ENCODE data around the gene GOLGA5.
"Not testable (repeated sequence)": the region's sequence is repeated elsewhere in the genome, so short reads cannot be mapped to it uniquely, and the experiment has no call there.

GOLGA5 gene

DNA sequence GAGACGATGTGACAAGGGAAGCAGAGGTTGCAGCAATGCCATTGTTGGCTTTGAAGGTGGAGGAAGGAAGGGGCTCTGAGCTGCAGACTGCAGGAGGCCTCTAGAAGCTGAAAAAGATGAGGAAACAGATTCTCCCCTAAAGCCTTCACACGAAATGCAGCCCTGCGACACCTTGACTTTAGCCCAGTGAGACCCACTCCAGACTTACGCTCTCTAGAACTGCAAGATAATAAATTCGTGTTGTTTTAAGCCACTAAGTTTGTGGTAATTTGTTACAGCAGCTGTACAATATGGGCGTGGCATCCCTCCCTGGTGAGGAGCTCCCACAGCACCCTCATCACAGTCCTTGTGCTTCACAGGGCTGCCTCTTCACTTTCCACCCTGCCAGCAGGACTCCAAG, 53.2 kb downstream of the GOLGA5 start:
- H3K27ac ChIP-seq = no peak overlapping the region
- TF ChIP-seq, protein P1, sequence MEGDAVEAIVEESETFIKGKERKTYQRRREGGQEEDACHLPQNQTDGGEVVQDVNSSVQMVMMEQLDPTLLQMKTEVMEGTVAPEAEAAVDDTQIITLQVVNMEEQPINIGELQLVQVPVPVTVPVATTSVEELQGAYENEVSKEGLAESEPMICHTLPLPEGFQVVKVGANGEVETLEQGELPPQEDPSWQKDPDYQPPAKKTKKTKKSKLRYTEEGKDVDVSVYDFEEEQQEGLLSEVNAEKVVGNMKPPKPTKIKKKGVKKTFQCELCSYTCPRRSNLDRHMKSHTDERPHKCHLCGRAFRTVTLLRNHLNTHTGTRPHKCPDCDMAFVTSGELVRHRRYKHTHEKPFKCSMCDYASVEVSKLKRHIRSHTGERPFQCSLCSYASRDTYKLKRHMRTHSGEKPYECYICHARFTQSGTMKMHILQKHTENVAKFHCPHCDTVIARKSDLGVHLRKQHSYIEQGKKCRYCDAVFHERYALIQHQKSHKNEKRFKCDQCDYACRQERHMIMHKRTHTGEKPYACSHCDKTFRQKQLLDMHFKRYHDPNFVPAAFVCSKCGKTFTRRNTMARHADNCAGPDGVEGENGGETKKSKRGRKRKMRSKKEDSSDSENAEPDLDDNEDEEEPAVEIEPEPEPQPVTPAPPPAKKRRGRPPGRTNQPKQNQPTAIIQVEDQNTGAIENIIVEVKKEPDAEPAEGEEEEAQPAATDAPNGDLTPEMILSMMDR (conservative IDR thresholded peaks at IDR 0.05) = no peak
- TF ChIP-seq ZFX (IDR thresholded peaks at IDR 0.05) = no peak

DNA sequence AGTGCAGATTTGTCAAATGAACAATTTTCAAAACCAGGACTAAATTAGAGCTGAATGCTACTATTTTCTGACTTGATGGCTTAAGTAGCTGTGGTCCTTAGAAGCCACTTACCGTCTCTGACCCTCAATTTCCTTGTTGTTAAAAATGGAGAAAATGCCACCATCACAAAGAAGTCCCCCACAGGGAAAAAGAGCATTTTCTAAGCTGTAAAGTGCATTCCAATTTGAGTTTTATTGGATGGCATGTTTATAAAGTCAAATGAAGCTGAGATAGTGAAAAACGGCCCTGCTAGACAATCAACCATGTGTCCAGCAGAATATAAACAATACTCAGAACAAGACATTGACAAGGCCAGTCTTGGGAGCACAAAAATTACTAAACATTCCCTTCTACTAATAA, 53.6 kb downstream of the GOLGA5 start:
- no peak overlapping the region for H3K27ac ChIP-seq
- TF ChIP-seq, protein P1 (conservative IDR thresholded peaks at IDR 0.05) = no peak

DNA sequence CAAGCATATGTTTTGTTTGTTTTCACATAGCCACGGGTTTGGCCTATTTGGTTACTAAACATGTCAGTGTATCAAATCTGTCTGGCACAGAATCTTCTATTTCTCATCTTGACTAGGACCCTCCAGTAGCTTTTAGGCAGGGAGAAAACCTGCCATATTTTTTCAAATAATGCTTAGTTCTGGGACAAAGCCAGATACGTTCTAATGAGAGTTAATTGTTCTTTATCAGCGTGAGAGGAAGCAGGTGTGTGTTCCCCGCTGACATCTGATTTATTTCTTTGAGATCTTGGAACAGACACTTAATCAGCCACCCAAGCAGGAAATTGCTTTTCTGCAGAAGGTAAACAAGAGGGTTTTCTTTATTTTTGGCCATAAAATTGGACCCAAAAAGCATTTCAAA, 54.8 kb downstream of the GOLGA5 start:
- TF ChIP-seq ZFX (IDR thresholded peaks at IDR 0.05) = no peak
- TF ChIP-seq, protein P1 (conservative IDR thresholded peaks at IDR 0.05) = no peak

DNA sequence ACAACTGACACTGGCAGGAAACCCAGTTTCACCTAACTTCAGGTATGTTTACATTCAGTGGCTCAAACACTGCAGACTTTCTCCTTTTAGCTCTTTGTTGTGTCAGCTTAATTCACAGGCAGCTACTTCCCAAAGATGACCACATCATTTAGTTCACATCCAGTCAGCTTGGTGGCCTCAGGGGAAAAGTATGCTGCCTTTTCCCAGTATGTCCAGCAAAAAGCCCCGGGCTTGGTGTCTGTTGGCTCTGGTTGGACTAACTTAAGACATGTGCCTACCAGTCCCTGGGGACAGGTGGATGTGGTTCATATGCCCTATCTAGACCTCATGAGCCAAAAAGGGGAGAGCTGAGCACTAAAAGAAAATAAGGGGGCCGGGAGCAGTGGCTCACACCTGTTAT, 56.4 kb downstream of the GOLGA5 start:
- H3K27ac ChIP-seq = no peak overlapping the region
- TF ChIP-seq ZFX (IDR thresholded peaks at IDR 0.05) = no peak
- TF ChIP-seq, protein P1 (conservative IDR thresholded peaks at IDR 0.05) = no peak

More for the DNA sequence above, 54.8 kb downstream of the GOLGA5 start:
- no peak overlapping the region for H3K27ac ChIP-seq

DNA sequence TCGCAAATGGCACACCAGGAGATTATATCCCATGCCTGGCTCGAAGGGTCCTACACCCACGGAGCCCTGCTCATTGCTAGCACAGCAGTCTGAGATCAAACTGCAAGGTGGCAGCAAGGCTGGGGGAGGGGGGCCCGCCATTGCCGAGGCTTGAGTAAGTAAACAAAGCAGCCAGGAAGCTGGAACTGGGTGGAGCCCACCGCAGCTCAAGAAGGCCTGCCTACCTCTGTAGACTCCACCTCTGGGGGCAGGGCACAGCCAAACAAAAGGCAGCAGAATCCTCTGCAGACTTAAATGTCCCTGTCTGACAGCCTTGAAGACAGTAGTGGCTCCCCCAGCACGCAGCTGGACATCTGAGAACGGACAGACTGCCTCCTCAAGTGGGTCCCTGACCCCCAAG, 59.0 kb downstream of the GOLGA5 start:
- not testable (repeated sequence) for H3K27ac ChIP-seq

DNA sequence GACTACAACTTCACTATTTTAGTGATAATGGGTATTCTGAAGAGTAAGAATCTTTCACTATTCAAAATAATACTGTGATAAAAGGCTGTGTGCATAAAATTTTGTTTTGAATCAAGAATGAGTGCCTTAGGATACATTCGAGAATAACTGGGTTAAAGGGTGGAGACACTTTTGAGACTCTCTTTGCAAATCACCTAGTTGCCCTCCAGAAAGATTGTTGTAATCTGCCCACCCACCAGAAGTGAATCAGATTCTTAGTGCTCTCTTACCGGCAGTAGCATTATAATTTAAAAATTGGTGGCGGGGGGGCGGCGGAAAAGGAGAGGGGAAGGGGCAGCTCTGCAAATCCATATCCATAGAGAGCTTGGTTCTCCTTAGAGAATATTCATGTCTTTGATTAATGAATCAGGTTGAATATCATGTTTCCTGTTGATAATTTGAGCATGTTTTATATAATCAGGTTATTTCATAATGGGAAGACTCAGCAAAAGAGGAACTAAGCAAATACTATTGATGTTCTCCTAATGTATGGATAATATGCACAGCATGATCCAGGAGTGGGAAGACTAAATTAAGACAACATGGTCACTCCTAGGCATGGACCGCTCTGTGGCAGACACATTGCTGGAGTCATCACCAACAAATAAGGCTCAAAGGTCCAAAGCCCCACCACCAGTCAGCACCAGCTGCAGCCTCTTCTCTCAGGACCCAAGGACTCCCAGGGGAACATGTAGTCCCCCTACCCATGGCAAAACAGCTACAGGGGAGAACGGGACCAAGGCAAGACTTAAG, 66.1 kb downstream of the GOLGA5 start:
- H3K27ac ChIP-seq = no peak overlapping the region
- TF ChIP-seq, protein P1 (conservative IDR thresholded peaks at IDR 0.05) = no peak
- TF ChIP-seq ZFX (IDR thresholded peaks at IDR 0.05) = no peak

DNA sequence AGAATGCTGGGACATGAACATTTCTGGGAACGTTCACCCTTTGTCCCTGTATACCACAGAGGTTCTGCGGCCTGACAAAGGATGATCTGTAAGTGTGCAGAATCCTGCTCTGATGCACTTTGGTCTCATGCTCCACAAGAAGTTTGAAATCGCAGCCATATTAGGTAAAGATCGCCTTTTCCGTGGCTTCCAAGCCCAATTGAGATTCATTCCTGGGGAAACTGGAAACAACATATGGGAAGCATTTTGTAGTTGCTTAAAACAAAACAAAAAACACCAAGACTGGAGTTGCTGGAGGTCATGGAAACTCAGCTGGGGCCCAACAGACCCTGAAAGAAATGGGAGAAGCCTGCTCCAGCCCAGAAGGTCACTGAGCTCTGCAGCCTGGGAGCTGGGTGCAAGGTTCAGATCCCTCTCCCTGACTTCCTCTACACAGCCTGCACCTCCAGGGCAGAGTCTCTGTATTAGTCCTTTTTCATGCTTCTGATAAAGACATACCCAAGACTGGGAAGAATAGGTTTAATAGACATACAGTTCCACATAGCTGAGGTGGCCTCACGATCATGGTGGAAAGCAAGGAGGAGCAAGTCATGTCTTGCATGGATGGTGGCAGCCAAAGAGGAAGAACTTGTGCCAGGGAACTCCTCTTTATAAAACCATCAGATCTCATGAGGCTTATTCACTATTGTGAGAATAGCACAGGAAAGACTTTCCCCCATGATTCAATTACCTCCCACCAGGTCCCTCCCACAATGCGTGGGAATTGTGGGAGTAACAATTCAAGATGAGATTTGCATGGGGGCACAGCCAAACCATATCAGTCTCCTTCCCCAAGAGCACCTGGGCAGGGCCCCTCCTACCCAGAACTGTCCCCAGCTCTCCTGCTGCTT, 68.0 kb downstream of the GOLGA5 start:
- no peak overlapping the region for H3K27ac ChIP-seq
- no peak for TF ChIP-seq ZFX (IDR thresholded peaks at IDR 0.05)
- TF ChIP-seq, protein P1 (conservative IDR thresholded peaks at IDR 0.05) = no peak
